ENCODE data around the gene VASN. TPM values are rescaled to one million over a fixed set of nuclear protein-coding genes. Genes with fewer than 3 reads are reported as not detected.
"Not testable (repeated sequence)": the region's sequence is repeated elsewhere in the genome, so short reads cannot be mapped to it uniquely, and the experiment has no call there.

The VASN gene
- total RNA-seq, 1 donor from 2014 or later: 38.4 TPM

DNA sequence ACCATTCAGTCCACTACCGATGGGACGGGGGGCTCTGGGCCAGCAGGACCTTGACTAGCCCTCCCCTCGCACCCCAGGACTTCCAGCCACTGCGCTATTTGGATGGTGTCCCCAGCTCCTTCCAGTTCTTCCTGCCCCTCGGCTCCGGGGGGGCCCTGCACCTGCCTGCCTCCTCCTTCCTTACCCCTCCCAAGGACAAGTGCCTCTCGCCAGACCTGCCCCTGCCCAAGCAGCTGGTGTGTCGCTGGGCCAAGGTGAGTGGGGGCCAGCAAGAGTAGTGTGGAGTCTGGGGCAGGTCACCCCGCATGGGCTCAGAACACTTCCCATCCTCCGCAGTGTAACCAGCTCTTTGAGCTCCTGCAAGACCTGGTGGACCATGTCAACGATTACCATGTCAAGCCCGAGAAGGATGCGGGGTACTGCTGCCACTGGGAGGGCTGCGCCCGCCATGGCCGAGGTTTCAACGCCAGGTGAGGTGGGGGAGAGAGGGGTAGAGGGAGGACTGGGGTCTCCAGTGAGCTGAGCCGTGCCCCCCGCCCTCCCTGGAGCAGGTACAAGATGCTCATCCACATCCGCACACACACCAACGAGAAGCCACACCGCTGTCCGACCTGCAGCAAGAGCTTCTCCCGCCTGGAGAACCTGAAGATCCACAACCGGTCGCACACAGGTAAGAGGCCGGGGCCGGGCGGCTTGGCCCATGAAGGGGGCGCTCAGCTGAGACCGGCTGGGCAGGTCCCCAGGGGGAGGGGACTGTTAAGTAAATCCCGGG is 36.7 kb upstream of the VASN start:
- ATAC-seq (no peak), DNase-seq (ENCODE audit: low spot score) (no peak)
- intact Hi-C loops (cut with DNase I): no loop called here

DNA sequence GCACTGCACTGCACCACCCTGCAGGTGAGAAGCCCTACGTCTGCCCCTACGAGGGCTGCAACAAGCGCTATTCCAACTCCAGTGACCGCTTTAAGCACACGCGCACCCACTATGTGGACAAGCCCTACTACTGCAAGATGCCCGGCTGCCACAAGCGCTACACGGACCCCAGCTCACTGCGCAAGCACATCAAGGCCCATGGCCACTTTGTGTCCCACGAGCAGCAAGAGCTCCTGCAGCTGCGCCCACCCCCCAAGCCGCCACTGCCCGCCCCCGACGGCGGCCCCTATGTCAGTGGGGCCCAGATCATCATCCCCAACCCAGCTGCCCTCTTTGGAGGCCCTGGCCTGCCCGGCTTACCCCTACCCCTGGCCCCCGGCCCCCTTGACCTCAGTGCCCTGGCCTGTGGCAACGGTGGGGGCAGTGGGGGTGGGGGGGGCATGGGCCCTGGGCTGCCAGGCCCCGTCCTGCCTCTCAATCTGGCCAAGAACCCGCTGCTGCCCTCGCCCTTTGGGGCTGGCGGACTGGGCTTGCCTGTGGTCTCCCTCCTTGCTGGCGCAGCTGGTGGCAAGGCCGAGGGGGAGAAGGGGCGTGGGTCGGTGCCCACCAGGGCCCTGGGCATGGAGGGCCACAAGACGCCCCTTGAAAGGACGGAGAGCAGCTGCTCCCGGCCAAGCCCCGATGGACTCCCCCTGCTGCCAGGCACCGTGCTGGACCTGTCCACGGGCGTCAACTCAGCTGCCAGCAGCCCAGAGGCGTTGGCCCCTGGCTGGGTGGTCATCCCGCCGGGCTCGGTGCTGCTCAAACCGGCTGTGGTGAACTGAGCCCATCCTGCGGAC is 34.7 kb upstream of the VASN start:
- ATAC-seq (no peak), DNase-seq (ENCODE audit: low spot score) (no peak)
- intact Hi-C loops (cut with DNase I): no loop called here

DNA sequence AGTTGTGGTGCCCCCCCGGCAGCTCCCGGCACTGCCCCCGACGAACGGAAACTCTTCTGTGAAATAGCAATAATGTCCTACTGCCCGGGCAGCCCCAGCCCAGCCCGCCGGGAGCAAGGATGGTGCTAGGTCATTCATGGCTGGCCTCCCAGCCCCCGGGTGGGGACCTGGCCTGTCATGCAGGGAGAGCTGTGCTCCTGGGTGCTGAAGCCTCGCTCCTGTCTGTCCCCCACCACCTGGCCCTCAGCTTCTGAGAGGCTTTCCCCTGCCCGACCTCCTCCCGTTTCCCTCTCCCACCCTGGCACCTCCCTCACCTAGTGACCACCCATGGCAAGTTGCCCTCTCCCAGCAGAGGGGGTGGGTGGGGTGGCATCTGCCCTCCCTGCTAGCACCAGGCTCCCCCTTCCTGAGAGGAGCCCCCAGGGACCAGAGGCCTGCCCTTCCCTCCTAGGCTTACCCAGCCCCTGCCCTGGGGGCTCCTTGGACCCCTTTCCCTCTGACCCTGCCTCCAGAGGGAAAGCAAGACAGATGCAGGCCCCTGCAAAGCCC is 34.0 kb upstream of the VASN start:
- intact Hi-C loops (cut with DNase I): no loop called here
- ATAC-seq (no peak), DNase-seq (ENCODE audit: low spot score) (no peak)

DNA sequence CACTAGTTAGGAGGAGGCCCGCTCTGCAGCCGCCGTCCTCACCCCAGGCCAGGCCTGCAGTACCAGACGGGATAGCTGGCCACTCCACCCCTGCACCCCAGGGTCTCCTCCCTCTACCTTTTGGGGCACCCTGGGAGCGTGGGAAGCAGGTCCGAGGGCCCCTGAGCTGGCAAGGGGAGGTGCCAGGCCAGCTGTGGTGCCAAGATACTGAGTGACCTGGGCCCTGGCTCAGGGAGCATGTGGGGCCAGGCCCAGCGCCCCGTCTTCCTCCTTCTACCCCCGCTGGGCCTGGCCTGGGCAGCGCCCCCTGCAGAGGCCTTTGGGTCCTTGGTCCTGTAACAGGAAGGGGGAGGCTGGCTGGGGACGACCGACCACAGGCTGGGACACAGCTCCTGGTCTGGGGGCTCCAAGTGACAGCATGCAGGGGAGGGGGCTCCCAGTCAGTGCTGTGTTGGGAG is 33.5 kb upstream of the VASN start:
- peak; percentile 2 for ATAC-seq
- no peak for DNase-seq (ENCODE audit: low spot score)
- intact Hi-C loops (cut with DNase I): no loop called here

DNA sequence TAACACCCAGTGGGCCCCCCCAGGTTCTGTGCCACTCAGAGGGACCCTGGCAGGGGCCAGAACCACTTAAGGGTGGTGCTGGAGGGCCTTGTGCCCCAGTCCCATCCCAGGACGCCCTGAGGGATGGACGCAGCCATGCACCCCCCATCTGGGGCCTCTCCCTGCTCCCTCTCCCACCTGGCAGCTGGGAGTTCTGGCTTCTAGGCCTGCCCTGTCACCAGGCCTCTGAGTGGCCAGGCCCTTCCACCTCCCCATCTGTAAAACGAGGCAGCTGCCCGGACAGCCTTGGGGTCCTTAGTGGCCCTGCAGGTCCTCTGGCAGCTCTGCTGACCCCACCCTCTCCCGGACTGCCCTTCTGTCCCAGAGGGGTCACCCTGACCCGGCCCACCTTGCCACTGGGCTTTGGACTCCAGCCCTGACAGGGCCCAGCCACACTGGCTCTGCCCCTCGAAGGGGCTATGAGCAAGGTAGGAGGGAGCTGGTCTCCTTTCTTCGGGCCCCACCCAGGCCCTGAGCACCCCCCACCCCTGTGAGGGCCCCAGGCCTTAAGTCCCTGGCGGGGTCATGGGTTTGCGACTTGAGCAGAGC is 32.8 kb upstream of the VASN start:
- intact Hi-C loops (cut with DNase I): no loop called here
- DNase-seq (ENCODE audit: low spot score) (no peak), ATAC-seq (peak; percentile 11)

DNA sequence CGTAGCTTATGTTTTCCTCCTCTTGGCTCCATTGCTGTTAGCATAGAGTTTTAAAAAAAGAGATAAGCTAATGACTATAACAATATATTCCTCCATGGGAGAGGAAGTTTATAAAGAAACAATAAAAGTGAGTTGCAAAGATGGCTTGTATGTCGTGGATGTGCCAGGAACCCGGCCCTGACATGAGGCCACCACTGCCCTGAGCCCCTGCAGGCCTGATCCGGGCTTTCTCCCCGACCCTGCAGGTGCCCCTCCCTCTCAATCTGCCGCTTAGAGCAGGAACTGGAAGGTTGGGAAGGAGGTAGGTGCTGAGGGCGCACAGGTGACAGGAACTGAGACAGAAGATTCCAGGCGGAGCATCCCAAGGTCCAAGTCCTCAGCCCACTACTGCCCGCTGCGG is 32.2 kb upstream of the VASN start:
- intact Hi-C loops (cut with DNase I): no loop called here
- DNase-seq (ENCODE audit: low spot score) (no peak), ATAC-seq (no peak)

DNA sequence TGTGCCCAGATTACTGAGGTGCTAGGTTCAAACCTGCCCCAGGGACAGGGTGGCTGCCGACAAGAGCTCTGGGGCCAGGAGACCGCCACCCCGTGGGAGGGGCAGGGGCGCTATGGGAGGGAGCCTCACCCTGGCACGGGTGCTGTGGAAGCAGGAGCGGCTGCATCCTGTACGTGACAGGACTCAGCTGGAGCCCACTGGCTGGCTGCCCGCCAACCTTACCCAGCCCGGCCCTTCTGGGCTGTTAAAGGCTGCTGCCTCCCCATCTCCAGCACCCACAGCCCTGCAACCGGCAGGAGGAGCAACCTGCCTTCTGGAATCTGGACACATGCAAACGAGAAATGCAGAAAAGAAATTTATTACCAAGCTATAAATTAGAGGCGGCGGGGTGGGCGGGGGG is 31.7 kb upstream of the VASN start:
- peak; percentile 8 for ATAC-seq
- no peak for DNase-seq (ENCODE audit: low spot score)
- intact Hi-C loops (cut with DNase I): no loop called here

DNA sequence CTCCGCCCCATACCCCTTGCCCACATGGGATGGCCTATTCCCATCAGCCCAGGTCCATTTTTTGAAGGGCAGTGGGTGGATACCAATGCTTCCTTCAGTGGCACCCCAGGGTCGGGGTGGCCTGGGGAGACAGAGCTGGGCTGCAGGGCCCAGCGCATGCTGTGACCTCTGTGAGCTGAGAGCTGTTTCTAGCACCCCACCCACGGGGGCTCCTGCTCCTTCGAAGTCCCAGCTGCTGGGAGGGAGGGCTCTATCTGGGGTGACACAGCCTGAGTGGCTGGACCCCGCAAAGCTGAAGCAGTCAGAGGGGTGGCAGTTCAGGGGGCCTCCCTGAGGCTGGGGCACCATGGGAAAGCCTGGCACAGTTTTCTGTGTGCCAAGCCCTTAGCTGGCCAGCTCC is 31.2 kb upstream of the VASN start:
- ATAC-seq: no peak
- DNase-seq (ENCODE audit: low spot score): no peak
- intact Hi-C loops (cut with DNase I): no loop called here

DNA sequence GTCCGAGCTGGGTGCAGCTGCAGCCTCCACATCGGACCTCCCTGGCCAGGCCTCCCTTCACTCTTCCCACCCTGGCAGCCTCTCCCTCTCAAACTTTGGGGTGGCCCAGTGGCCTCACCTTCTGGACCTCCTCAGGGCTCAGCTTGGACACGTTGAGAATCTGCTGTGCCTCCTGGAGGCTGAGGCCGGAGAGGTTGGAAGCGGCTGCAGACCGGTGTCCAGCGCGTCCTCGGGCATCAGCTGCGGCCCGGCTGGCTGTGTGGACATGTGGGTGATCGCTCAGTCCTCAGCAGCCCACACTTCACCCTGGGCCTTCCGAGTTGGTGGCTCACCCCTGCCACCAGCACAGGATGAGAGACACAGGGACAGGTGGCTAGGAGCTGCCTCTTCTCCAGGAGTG is 30.4 kb upstream of the VASN start:
- ATAC-seq: no peak
- no peak for DNase-seq (ENCODE audit: low spot score)
- intact Hi-C loops (cut with DNase I): no loop called here

DNA sequence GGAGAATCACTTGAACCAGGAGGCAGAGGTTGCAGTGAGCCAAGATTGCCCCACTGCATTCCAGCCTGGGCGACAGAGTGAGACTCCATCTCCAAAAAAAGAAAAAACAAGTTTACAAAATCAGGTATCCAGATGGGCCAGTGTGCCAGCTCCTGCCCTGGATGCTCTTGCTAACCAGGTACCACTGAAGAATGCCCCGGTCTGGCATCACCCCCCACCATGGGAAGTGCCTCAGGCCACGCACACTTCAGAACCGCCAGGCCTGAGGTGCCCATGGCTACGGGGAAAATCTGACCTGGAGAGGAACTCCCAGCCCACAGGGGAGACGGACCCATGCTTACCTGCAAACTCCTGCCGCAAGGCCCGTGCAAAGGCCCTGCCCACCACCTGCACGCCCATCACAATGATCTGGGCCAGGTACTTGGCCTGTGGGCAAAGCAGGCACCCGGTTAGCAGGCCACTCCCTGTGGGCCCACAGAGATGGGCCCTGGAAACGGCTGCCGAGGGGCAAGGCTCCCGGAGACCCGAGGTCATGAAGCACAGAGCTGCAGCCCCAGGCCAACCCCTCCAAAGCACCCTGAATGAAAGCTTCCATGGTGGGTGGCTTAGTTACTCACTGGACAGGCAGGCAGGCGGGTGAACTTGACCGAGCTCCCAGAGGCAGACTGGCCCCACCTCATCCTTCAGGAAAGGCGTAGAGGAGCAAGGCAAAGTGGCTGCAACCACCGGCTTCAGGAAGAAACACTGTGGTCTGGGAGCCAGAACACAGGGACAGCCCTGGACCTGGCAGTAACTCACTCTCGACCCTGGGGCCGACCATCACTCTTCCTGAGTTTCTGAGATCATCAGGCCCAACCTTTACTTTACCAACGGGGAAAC is 28.5 kb upstream of the VASN start:
- DNase-seq (ENCODE audit: low spot score) (no peak), ATAC-seq (no peak)
- intact Hi-C loops (cut with DNase I): no loop called here

DNA sequence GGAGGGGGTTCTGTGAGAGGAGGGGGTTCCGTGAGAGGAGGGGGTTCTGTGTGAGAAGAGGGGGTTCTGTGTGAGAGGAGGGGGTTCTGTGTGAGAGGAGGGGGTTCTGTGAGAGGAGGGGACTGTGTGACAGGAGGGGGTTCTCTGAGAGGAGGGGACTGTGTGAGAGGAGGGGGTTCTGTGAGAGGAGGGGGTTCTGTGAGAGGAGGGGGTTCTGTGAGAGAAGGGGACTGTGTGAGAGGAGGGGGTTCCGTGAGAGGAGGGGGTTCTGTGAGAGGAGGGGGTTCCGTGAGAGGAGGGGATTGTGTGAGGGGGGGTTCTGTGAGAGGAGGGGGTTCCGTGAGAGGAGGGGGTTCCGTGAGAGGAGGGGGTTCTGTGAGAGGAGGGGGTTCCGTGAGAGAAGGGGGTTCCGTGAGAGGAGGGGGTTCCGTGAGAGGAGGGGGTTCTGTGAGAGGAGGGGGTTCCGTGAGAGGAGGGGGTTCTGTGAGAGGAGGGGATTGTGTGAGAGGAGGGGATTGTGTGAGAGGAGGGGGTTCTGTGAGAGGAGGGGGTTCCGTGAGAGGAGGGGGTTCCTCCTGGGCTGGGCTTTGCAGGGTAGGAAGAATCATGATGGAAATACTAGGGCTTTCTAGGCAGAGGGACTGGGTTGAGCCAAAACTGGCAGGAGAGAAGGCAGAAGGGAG is 27.2 kb upstream of the VASN start:
- ATAC-seq; DNase-seq (ENCODE audit: low spot score); intact Hi-C loops (cut with DNase I): not testable (repeated sequence)

DNA sequence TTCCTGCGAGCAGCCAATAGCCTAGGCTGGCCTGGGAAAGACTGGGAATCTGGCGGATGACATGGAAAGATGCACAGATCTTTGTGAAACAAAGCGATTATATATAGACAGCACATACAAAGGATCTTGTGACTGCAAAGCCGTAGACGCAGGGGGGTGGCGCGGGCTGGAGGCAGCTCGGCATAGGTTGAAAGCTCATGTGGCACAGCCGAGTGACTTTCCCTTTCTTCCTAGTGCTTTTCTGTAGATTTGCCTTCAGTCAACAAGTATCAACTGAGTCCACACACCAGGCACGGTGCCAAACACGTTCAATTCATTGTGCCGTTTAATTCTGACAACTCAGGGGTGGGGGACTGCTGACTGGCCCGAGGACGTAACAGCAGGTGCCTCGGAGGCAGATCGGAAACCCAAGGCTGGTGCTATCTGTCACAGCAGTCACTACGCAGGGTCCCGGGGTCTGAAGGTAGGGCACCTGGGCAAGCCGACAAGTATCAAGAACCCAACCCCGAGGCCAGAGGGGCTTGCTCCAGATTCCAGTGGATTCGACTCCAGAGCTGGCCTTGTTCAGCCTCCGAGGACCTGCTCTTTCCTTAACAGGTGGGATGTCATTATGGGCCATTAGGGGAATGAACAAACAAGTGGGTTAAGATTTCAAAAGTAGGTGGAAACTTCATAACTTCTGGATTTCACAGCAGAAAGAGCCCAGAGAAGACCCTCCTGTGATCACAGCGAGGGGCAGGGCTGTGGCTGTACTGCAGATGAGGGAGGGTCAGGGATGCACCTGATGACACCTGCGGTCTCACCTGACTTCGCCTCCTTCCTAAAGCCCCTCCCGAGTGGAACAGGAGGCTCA is 26.4 kb upstream of the VASN start:
- ATAC-seq (peak; percentile 14), DNase-seq (ENCODE audit: low spot score) (no peak)
- intact Hi-C loops (cut with DNase I): no loop called here

DNA sequence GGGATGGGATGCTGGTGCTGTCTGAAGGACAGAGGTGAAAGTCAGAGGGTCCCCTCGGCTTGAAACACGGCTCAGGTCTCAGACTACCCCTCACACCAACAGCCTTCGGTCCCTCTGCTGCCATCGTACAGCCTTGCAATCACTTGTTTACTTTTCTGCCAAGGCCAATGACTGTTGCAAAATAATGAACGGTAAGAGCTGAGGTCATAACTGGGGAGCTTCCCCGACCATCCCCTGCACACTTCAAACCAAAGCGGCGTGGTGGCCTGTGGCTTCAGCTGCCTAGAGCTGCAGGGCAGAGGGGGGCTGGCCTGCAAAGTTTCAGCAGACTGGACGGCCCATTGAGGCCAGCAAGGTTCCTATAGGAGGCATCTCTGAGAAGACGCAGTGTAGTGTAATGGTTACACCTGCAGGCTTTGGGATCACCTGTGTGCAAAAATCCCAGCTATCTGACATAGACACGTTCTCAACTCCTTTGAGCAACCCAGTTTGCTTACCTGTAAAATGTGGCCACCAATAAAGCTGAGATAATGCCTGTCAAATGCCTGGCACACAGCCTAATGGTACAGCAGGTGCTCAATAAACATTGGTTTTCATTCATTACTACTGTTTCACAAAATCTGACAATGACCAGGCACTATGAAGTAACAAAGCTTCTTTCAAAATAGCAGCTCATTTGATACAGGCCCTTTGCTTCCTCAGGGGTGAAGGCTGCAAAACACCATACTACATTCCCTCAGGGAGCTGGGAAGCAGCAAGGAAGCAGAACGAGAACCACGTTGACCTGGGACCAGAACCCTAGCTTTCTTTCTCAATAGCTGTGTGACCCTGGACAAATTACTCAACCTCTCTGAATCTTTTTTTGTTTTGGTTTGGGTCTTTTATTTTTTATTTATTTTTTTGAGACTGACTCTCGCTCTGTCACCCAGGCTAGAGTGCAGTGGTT is 25.5 kb upstream of the VASN start:
- ATAC-seq (peak; percentile 1), DNase-seq (ENCODE audit: low spot score) (no peak)
- intact Hi-C loops (cut with DNase I): no loop called here

DNA sequence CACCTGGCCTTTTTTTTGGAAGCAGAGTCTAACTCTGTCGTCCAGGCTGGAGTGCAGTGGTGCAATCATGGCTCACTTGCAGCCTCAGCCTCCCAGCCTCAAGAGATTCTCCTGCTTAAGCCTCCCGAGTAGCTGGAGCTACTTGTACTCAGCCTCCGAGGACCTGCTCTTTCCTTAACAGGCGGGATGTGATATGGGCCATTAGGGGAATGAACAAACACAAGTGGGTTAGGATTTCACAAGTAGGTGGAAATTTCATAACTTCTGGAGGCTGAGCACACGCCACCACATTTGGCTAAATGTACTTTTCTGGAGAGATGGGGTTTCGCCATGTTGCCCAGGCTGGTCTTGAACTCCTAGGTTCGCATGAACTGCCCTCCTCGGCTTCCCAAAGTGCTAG is 24.6 kb upstream of the VASN start:
- ATAC-seq (peak; percentile 27), DNase-seq (ENCODE audit: low spot score) (no peak)
- intact Hi-C loops (cut with DNase I): no loop called here

DNA sequence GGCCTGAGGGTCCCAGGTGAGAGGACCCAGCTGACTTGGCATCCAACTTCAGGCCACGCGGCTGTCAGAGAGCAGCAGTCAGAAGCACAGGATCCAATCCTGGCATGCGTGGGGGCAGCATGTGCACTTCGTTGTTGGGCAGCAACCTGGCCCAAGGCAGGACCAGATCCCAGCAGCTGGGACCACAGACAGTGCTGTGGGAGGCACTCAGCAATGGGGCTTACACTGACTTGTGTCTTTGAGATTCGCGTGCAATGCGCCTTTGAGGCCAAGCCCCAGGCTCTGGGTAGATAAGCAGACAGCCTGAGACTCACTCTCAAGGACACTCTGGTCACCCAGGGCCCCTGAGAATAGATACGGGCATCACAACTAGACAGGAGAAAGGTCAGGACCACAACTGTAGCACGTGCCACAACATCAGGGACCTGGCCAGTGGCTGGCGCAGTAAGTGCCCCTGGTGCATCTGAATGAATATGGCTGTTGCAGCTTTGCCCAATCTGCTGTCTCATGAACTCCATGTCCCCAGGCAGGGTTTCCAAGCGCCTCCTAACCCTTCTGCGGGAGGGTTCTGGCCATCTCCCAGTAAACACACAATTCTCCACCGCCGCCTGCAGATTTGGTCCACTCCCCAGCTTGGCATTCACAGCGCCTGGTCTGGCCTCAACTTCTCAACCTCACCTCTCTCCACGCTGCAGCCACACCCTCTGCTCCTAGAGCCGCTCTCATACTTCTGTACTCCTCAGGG is 23.7 kb upstream of the VASN start:
- no peak for DNase-seq (ENCODE audit: low spot score)
- ATAC-seq: peak; percentile 10
- intact Hi-C loops (cut with DNase I): no loop called here

DNA sequence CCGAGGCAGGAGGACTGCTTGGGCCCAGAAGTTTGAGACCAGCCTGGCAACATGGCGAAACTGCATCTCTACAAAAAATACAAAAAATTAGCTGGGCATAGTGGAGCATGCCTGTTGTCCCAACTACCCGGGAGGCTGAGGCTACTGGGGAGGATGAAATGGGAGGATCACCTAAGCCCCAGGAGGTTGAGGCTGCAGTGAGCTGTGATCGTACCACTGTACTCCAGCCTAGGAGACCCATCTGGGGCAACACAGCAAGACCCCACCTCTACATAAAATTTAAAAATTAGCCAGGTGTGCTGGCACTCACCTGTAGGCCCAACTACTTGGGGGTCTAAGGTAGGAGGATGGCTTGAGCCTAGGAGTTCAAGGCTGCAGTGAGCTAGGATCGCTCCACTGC is 22.3 kb upstream of the VASN start:
- ATAC-seq (no peak), DNase-seq (ENCODE audit: low spot score) (no peak)
- intact Hi-C loops (cut with DNase I): no loop called here

Measured in sciatic nerve (tissue), 2 donors.